Spleen (tissue), 7 donors: Measurements from ENCODE around the gene SLC7A6.

Source experiments
- POLR2A ChIP-seq, 3 donors: fragments of 450-650 bp; IDR thresholded peaks; one replicate each; pipeline ENCODE4 v1.5.1; 2017; ENCODE audit warnings: antibody characterized with exemption in 3 of 3, mild to moderate bottlenecking in 1 of 3
- POLR2AphosphoS5 ChIP-seq, 3 donors: sonication (generic); formaldehyde crosslinking; IDR thresholded peaks; one replicate each; pipeline ENCODE4 v1.5.1; 2017; ENCODE audit warnings: antibody characterized with exemption in 3 of 3
- TF ChIP-seq, protein P1 (sequence below), 11 experiments: fragments of 200-600 bp in 7 of 11; fragments of 450-650 bp in 4 of 11; sonication (generic) in 4 of 11; IDR thresholded peaks in 8 of 11; conservative IDR thresholded peaks in 3 of 11; 1 replicate in 7 of 11; 2 replicates in 4 of 11; pipeline versions ENCODE4 v1.4.0 to v1.8.0; 2016 to 2021; ENCODE audit warnings: antibody characterized with exemption in 11 of 11, inconsistent platforms in 4 of 11, mild to moderate bottlenecking in 1 of 11
- donor health status: DM: no; HTN: no; CAD: no; lungs with moderate emphysema.
- donor health status: DM: no; HTN: no; CAD: no.
- donor health status: DM: no; HTN: no; CAD: no.

GRCh38 chr16:68284847-68285246 is 20.5 kb downstream of the SLC7A6 start:
- TF ChIP-seq, protein P1, sequence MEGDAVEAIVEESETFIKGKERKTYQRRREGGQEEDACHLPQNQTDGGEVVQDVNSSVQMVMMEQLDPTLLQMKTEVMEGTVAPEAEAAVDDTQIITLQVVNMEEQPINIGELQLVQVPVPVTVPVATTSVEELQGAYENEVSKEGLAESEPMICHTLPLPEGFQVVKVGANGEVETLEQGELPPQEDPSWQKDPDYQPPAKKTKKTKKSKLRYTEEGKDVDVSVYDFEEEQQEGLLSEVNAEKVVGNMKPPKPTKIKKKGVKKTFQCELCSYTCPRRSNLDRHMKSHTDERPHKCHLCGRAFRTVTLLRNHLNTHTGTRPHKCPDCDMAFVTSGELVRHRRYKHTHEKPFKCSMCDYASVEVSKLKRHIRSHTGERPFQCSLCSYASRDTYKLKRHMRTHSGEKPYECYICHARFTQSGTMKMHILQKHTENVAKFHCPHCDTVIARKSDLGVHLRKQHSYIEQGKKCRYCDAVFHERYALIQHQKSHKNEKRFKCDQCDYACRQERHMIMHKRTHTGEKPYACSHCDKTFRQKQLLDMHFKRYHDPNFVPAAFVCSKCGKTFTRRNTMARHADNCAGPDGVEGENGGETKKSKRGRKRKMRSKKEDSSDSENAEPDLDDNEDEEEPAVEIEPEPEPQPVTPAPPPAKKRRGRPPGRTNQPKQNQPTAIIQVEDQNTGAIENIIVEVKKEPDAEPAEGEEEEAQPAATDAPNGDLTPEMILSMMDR (IDR thresholded peaks at IDR 0.05 in 8 of 11, conservative IDR thresholded peaks at IDR 0.05 in 3 of 11) = peak in 1 of 11 experiments; percentile 7
- no peak for TF ChIP-seq POLR2A (IDR thresholded peaks at IDR 0.05)
- peak in 2 of 3 donors; percentile 50 to 67 for TF ChIP-seq POLR2AphosphoS5 (IDR thresholded peaks at IDR 0.05)
